OCI-LY7 (cell line): ENCODE results near the gene ZFR. TPM values are rescaled to one million over a fixed set of nuclear protein-coding genes. Genes with fewer than 3 reads are reported as not detected.

Source experiments
- BruUV-seq: library from RNA; stranded (reverse); fragments of 400-500 nt; replicated peaks from 2 replicates; lab custom pipeline; 2021; lab: Mats Ljungman, UMichigan
- CTCF ChIA-PET: fragments of 300-600 bp; sonication (Branson Sonifier 250); formaldehyde crosslinking; loops from one replicate; lab custom pipeline; 2022; ENCODE audit warnings: antibody characterized with exemption; ENCODE audit not compliant: unreplicated experiment; lab: Charles Lee
- POLR2A ChIA-PET: fragments of 300-600 bp; sonication (Branson Sonifier 250); formaldehyde crosslinking; loops from one replicate; lab custom pipeline; 2022; ENCODE audit warnings: antibody characterized with exemption; lab: Charles Lee
- DNase-seq: peaks from one replicate; pipeline ENCODE4 v3.0.0-alpha.2; 2015; ENCODE audit warnings: low spot score
- H2AFZ ChIP-seq: fragments of 200-600 bp; sonication (generic), shearing (Covaris generic); 2 replicates; pipeline ENCODE4 v1.6.1; 2014; ENCODE audit warnings: mild to moderate bottlenecking, antibody characterized with exemption, low read length, moderate library complexity
- H3K27ac ChIP-seq: fragments of 200-600 bp; sonication (generic); 2 replicates; pipeline ENCODE4 v1.5.1; 2014; ENCODE audit warnings: mixed run types, low read depth, mild to moderate bottlenecking, moderate library complexity, low read length, inconsistent platforms; ENCODE audit not compliant: poor library complexity, severe bottlenecking
- H3K36me3 ChIP-seq: fragments of 200-600 bp; sonication (generic); 2 replicates; pipeline ENCODE4 v1.6.1; 2014; ENCODE audit warnings: mild to moderate bottlenecking, antibody characterized with exemption, low read length, moderate library complexity, mixed read lengths; ENCODE audit not compliant: insufficient read depth
- H3K4me1 ChIP-seq: fragments of 200-600 bp; sonication (generic); 2 replicates; pipeline ENCODE4 v1.5.1; 2014; ENCODE audit warnings: mild to moderate bottlenecking, low read length; ENCODE audit not compliant: insufficient read depth, poor library complexity, severe bottlenecking
- H3K4me2 ChIP-seq: fragments of 200-600 bp; sonication (generic); 2 replicates; pipeline ENCODE4 v1.6.1; 2014; ENCODE audit warnings: mild to moderate bottlenecking, low read length
- H3K4me3 ChIP-seq: fragments of 200-600 bp; sonication (generic); 2 replicates; pipeline ENCODE4 v1.5.1; 2014; ENCODE audit warnings: mild to moderate bottlenecking, low read depth, low read length; ENCODE audit not compliant: poor library complexity, severe bottlenecking
- H3K79me2 ChIP-seq: fragments of 200-600 bp; sonication (generic); 2 replicates; pipeline ENCODE4 v1.6.1; 2016; ENCODE audit warnings: low read depth, mild to moderate bottlenecking, low read length, moderate library complexity, mixed read lengths; ENCODE audit not compliant: insufficient read depth
- H3K9me2 ChIP-seq: fragments of 200-600 bp; sonication (generic); 2 replicates; pipeline ENCODE4 v1.6.1; 2016; ENCODE audit warnings: mild to moderate bottlenecking, low read length, mixed read lengths; ENCODE audit not compliant: insufficient read depth
- H3K9me3 ChIP-seq: fragments of 200-600 bp; sonication (generic); 2 replicates; pipeline ENCODE4 v1.6.1; 2014; ENCODE audit warnings: mild to moderate bottlenecking, mixed run types, low read length, mixed read lengths
- H4K20me1 ChIP-seq: fragments of 200-600 bp; sonication (generic); 2 replicates; pipeline ENCODE4 v1.6.1; 2014; ENCODE audit warnings: mild to moderate bottlenecking, antibody characterized with exemption, low read length, moderate library complexity, mixed read lengths; ENCODE audit not compliant: insufficient read depth
- CTCF ChIP-seq: fragments of 200-600 bp; sonication (generic); conservative IDR thresholded peaks from 2 replicates; pipeline ENCODE4 v1.5.1; 2014; ENCODE audit warnings: mild to moderate bottlenecking, antibody characterized with exemption, low read length, moderate library complexity, mixed read lengths
- EZH2phosphoT487 ChIP-seq: fragments of 200-600 bp; sonication (generic); IDR thresholded peaks from 2 replicates; pipeline ENCODE4 v1.6.1; 2018; ENCODE audit warnings: low read depth, borderline replicate concordance, mild to moderate bottlenecking, mixed run types, antibody characterized with exemption, low read length, moderate library complexity, mixed read lengths
- intact Hi-C: fragments of 100-400 bp; cut with micrococcal nuclease; formaldehyde crosslinking; loops from one replicate; pipeline ENCODE4 v1.10.0; 2022; ENCODE audit not compliant: unreplicated experiment
- total RNA-seq, 2 experiments: library from RNA; depleted of rRNA in 1 of 2; stranded (reverse); fragments of >200 nt in 1 of 2; shearing (Covaris generic) in 1 of 2; gene quantifications; 2 replicates each; pipeline ENCODE4 v1.2.3, GENCODE V29; 2014 to 2022

Gene ZFR
- total RNA-seq, 2 experiments from 2014 or later = 54.8 to 63.4 TPM

- Histone ChIP-seq H3K27ac (no peak overlapping the region), H3K9me3 (no peaks in the 10 kb centered on the region), H3K79me2 (no peaks in the 10 kb centered on the region), H3K4me3 (no peak overlapping the region), H3K4me1 (no peaks in the 10 kb centered on the region), H2AFZ (no peak overlapping the region), H3K4me2 (no peak overlapping the region), H4K20me1 (no peaks in the 10 kb centered on the region), H3K36me3 (no peaks in the 10 kb centered on the region), H3K9me2 (no peaks in the 10 kb centered on the region)
- ChIA-PET POLR2A (no interaction called here), CTCF (no interaction called here)
- no TSS peak for BruUV-seq
- DNase-seq = no peak
- intact Hi-C loops = no loop called here
- peak; percentile 54 for TF ChIP-seq CTCF
- TF ChIP-seq EZH2phosphoT487 = no peak
These were observed 6.4 kb upstream of the ZFR start for GRCh38 chr5:32450952-32451351.

- Histone ChIP-seq H4K20me1 (no peaks in the 10 kb centered on the region), H3K4me3 (no peak overlapping the region), H3K79me2 (no peaks in the 10 kb centered on the region), H3K4me2 (no peak overlapping the region), H3K36me3 (no peaks in the 10 kb centered on the region), H3K9me2 (no peaks in the 10 kb centered on the region), H3K9me3 (no peaks in the 10 kb centered on the region), H3K27ac (no peak overlapping the region), H2AFZ (no peak overlapping the region), H3K4me1 (peaks cover 4% of the 10 kb centered on the region)
- CTCF ChIA-PET = no interaction called here
- DNase-seq = no peak
- no peak for TF ChIP-seq EZH2phosphoT487
- TF ChIP-seq CTCF = no peak
- POLR2A ChIA-PET = no interaction called here
- intact Hi-C loops = no loop called here
- no TSS peak for BruUV-seq
These were observed 4.7 kb upstream of the ZFR start for GRCh38 chr5:32449262-32449661.

GRCh38 chr5:32446630-32447029 lies 2.1 kb upstream of the ZFR start:
- BruUV-seq = no TSS peak
- Histone ChIP-seq H3K4me3 (no peak overlapping the region), H4K20me1 (peaks cover 16% of the 10 kb centered on the region; the same call in 1 of the 2 replicates), H3K4me1 (peaks cover 17% of the 10 kb centered on the region), H3K79me2 (peaks cover 21% of the 10 kb centered on the region), H3K9me2 (no peaks in the 10 kb centered on the region), H2AFZ (no peak overlapping the region), H3K4me2 (no peak overlapping the region), H3K9me3 (no peaks in the 10 kb centered on the region), H3K36me3 (peaks cover 8% of the 10 kb centered on the region), H3K27ac (no peak overlapping the region)
- CTCF ChIA-PET = no interaction called here
- peak; percentile 12 for DNase-seq
- intact Hi-C loops = no loop called here
- POLR2A ChIA-PET = no interaction called here
- TF ChIP-seq CTCF (no peak), EZH2phosphoT487 (no peak)
